NCI-H2171 treated with DMSO at 0.1 percent for 48 hours (cell line): ENCODE data around the gene ZBTB38.
A peak's percentile ranks its signal among the peaks of the same experiment; 100 is the strongest.

Experiments used
- DNase-seq: peaks from one replicate; lab custom pipeline; 2025; lab: John Stamatoyannopoulos, UW

ZBTB38 gene

GRCh38 chr3:141366285-141367037 is 1.8 kb upstream of the ZBTB38 start:
- no peak for DNase-seq

GRCh38 chr3:141367038-141367730 is 1.1 kb upstream of the ZBTB38 start:
- no peak for DNase-seq

GRCh38 chr3:141368925-141369794 is 856 bp downstream of the ZBTB38 start:
- DNase-seq: no peak

- DNase-seq: peak; percentile 88
These were observed 1.8 kb downstream of the ZBTB38 start for GRCh38 chr3:141370065-141370533.

GRCh38 chr3:141371882-141372281 is 3.6 kb downstream of the ZBTB38 start:
- no peak for DNase-seq

GRCh38 chr3:141372656-141373055 is 4.4 kb downstream of the ZBTB38 start:
- DNase-seq: peak; percentile 22

GRCh38 chr3:141373232-141373631 is 4.9 kb downstream of the ZBTB38 start:
- DNase-seq: no peak

- DNase-seq: no peak
These were observed 5.6 kb downstream of the ZBTB38 start for GRCh38 chr3:141373768-141374526.

GRCh38 chr3:141375381-141376301 is 7.3 kb downstream of the ZBTB38 start:
- DNase-seq: no peak

GRCh38 chr3:141377377-141377776 is 9.1 kb downstream of the ZBTB38 start:
- DNase-seq: no peak

GRCh38 chr3:141378556-141378955 is 10.3 kb downstream of the ZBTB38 start:
- no peak for DNase-seq

GRCh38 chr3:141379250-141379966 is 11.1 kb downstream of the ZBTB38 start:
- no peak for DNase-seq

GRCh38 chr3:141380279-141380678 is 12.0 kb downstream of the ZBTB38 start:
- DNase-seq: no peak

- no peak for DNase-seq
These were observed 12.7 kb downstream of the ZBTB38 start for GRCh38 chr3:141380987-141381386.

GRCh38 chr3:141382571-141382970 is 14.3 kb downstream of the ZBTB38 start:
- no peak for DNase-seq

- no peak for DNase-seq
These were observed 15.3 kb downstream of the ZBTB38 start for GRCh38 chr3:141383555-141384129.

- no peak for DNase-seq
These were observed 15.9 kb downstream of the ZBTB38 start for GRCh38 chr3:141384157-141384556.

- DNase-seq: no peak
These were observed 16.3 kb downstream of the ZBTB38 start for GRCh38 chr3:141384575-141384974.

GRCh38 chr3:141385406-141386125 is 17.3 kb downstream of the ZBTB38 start:
- DNase-seq: no peak
